Mucosa of descending colon (tissue), 3 donors: ENCODE measurements around the gene MYO1G. TPM values are rescaled to one million over a fixed set of nuclear protein-coding genes. Genes with fewer than 3 reads are reported as not detected.
"Not testable (repeated sequence)": the region's sequence is repeated elsewhere in the genome, so short reads cannot be mapped to it uniquely, and the experiment has no call there.

Experiments used
- ATAC-seq: fragments of 200-7000 bp; cut with Tn5 transposase; one replicate; pipeline ENCODE4 v1.9.1; 2020; ENCODE audit warnings: mild to moderate bottlenecking, moderate library complexity
- DNase-seq, 3 donors: peaks; one replicate each; pipeline ENCODE4 v3.0.0-alpha.2; 2020
- H3K36me3 ChIP-seq: fragments of 200-600 bp; one replicate; pipeline ENCODE4 v1.8.0; 2021; ENCODE audit warnings: low read depth, mild to moderate bottlenecking
- H3K4me1 ChIP-seq: fragments of 200-600 bp; one replicate; pipeline ENCODE4 v1.8.0; 2021; ENCODE audit warnings: low read depth, mild to moderate bottlenecking
- H3K4me3 ChIP-seq: fragments of 200-600 bp; one replicate; pipeline ENCODE4 v1.8.0; 2021; ENCODE audit warnings: mild to moderate bottlenecking
- H3K9me3 ChIP-seq: fragments of 200-600 bp; one replicate; pipeline ENCODE4 v1.8.0; 2021; ENCODE audit warnings: mild to moderate bottlenecking
- CTCF ChIP-seq: fragments of 200-600 bp; IDR thresholded peaks from one replicate; pipeline ENCODE4 v1.8.0; 2022; ENCODE audit warnings: antibody characterized with exemption, mild to moderate bottlenecking
- intact Hi-C, 2 donors: fragments of 100-400 bp; cut with DNase I in 1 of 2; cut with micrococcal nuclease in 1 of 2; formaldehyde crosslinking; loops; one replicate each; pipeline versions ENCODE4 v1.11.0 to v1.11.1; 2022; cut with DNase I, micrococcal nuclease
- total RNA-seq, 3 donors: library from RNA; stranded (reverse); fragmentation: NEBNext Ultra II Directional in 2 of 3; extraction: Animal tissue kit (Norgen Biotek cat#: 25700) in 2 of 3; gene quantifications; one replicate each; pipeline versions ENCODE4 v1.2.1 to v1.2.4, GENCODE V29; 2021 to 2023
- donor health status: DM: no; HTN: no; CAD: no; lungs with moderate emphysema.
- donor health status: DM: no; HTN: no; CAD: no.
- donor health status: DM: no; HTN: yes; CAD: no.

MYO1G gene
- total RNA-seq, 3 donors from 2014 or later = 3.8 to 6.9 (median 3.9) TPM

GRCh38 chr7:44995555-44996493 lies 17.0 kb upstream of the MYO1G start:
- Histone ChIP-seq H3K4me3 (no peak overlapping the region), H3K36me3 (no peaks in the 10 kb centered on the region), H3K9me3 (no peaks in the 10 kb centered on the region), H3K4me1 (peaks cover 6% of the 10 kb centered on the region)
- TF ChIP-seq CTCF = no peak
- no peak for ATAC-seq
- intact Hi-C loops = no loop called here
- no peak for DNase-seq

DNA sequence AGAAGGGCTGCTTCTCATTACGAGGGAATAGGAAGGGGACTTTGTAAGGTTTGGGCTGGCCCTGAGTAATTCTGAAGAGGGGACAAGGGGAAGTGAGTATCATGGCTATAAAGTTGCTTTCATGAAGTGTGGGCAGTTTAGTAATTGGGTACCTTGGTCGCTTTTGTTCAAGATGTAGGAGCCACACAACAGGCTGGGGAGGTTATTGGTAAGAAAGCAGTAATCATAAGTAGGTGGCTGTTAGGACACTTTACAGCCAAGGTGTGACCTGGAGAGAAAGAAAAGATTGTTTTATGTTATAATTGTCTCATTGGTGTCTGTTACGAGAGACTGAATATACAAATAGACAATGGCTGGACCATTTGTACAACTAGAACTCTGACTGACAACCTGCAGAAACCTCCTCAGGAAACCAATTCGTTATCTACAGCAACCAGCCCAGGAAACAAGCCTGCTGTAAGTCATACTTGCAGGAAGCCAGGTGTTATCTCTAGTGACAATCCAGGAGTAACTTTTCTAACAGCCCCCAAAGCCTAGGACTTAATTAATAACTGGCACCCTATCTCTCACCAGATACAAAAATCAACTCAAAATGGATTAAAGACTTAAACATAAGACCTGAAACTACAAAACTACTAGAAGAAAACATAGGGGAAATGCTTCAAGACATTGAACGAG lies 16.2 kb upstream of the MYO1G start:
- Histone ChIP-seq H3K4me3 (no peak overlapping the region), H3K36me3 (no peaks in the 10 kb centered on the region), H3K9me3 (no peaks in the 10 kb centered on the region), H3K4me1 (peaks cover 5% of the 10 kb centered on the region)
- TF ChIP-seq CTCF = no peak
- intact Hi-C loops = no loop called here
- DNase-seq (no peak), ATAC-seq (no peak)

DNA sequence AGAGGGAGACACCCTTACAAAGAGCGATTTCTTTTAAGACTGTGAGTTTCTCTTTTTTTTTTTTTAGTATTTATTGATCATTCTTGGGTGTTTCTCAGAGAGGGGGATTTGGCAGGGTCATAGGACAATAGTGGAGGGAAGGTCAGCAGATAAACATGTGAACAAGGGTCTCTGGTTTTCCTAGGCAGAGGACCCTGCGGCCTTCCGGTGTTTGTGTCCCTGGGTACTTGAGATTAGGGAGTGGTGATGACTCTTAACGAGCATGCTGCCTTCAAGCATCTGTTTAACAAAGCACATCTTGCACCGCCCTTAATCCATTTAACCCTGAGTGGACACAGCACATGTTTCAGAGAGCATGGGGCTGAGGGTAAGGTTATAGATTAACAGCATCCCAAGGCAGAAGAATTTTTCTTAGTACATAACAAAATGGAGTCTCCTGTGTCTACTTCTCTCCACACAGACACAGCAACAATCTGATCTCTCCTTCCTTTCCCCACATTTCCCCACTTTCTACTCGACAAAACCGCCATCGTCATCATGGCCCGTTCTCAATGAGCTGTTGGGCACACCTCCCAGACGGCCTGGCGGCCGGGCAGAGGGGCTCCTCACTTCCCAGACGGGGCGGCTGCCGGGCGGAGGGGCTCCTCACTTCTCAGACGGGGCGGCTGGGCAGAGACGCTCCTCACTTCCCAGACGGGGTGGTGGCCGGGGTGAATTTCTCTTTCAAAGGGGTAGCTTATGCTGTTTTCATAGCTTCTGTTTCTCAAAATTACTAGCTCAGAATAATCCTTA lies 13.4 kb upstream of the MYO1G start:
- H3K9me3 ChIP-seq, ATAC-seq, DNase-seq, H3K36me3 ChIP-seq, H3K4me3 ChIP-seq, intact Hi-C loops, H3K4me1 ChIP-seq: not testable (repeated sequence)

- TF ChIP-seq CTCF = no peak
- H3K4me1 ChIP-seq = peaks cover 7% of the 10 kb centered on the region
- intact Hi-C loops = no loop called here
Measured at GRCh38 chr7:44990109-44991023, 11.6 kb upstream of the MYO1G start.

DNA sequence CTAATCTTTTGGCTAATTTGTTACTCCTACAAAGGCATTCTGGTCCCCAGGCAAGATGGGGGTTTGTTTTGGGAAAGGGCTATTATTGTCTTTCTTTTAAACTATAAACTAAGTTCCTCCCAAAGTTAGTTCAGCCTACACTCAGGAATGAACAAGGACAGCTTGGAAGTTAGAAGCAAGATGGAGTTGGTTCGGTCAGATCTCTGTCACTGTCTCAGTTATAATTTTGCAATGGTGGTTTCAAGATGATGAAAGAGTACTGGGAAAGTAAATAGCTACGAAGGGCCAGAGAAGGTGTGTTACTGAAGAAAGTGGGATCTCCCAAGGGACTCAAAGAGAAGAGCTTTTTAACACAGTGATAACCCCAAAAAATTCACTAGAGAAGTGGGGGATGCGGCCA lies 10.3 kb upstream of the MYO1G start:
- Histone ChIP-seq H3K4me3 (no peak overlapping the region), H3K4me1 (peaks cover 13% of the 10 kb centered on the region), H3K9me3 (no peaks in the 10 kb centered on the region), H3K36me3 (no peaks in the 10 kb centered on the region)
- no peak for ATAC-seq
- intact Hi-C loops = no loop called here
- no peak for DNase-seq
- TF ChIP-seq CTCF = no peak

More at GRCh38 chr7:44990109-44991023, 11.6 kb upstream of the MYO1G start:
- H3K36me3 ChIP-seq = no peaks in the 10 kb centered on the region
- H3K4me3 ChIP-seq = no peak overlapping the region
- no peaks in the 10 kb centered on the region for H3K9me3 ChIP-seq
- ATAC-seq (no peak), DNase-seq (no peak)
